Liver (tissue), 9 donors: ENCODE data around the gene VPS11. TPM values are rescaled to one million over a fixed set of nuclear protein-coding genes. Genes with fewer than 3 reads are reported as not detected.
A peak's percentile ranks its signal among the peaks of the same experiment; 100 is the strongest.

Experiments used
- DNase-seq: peaks from one replicate; pipeline ENCODE4 v3.0.0-alpha.2; 2017; ENCODE audit warnings: low spot score
- H3K27ac ChIP-seq, 2 donors: one replicate each; pipeline ENCODE4 v1.7.0; 2013; ENCODE audit warnings: inconsistent platforms in 2 of 2, low read length in 2 of 2, control low read depth in 1 of 2, low read depth in 1 of 2, mild to moderate bottlenecking in 1 of 2
- H3K27me3 ChIP-seq, 4 donors: one replicate each; pipeline versions ENCODE4 v1.6.1 to v1.7.0; 2013; ENCODE audit warnings: low read length in 3 of 4, inconsistent platforms in 1 of 4, mild to moderate bottlenecking in 1 of 4, moderate library complexity in 1 of 4; ENCODE audit not compliant: control insufficient read depth in 4 of 4, insufficient read depth in 4 of 4
- H3K36me3 ChIP-seq, 4 donors: one replicate each; pipeline versions ENCODE4 v1.6.1 to v1.7.0; 2013; ENCODE audit warnings: low read length in 3 of 4, mild to moderate bottlenecking in 3 of 4, low read depth in 1 of 4, moderate library complexity in 1 of 4; ENCODE audit not compliant: control insufficient read depth in 4 of 4, insufficient read depth in 3 of 4
- H3K4me1 ChIP-seq, 4 donors: one replicate each; pipeline versions ENCODE4 v1.6.1 to v1.7.0; 2013; ENCODE audit warnings: low read length in 3 of 4, mild to moderate bottlenecking in 3 of 4, moderate library complexity in 1 of 4; ENCODE audit not compliant: control insufficient read depth in 4 of 4, insufficient read depth in 4 of 4
- H3K4me3 ChIP-seq, 3 donors: one replicate each; pipeline versions ENCODE4 v1.6.1 to v1.7.0; 2013; ENCODE audit warnings: low read length in 3 of 3, control low read depth in 1 of 3, low read depth in 1 of 3, mild to moderate bottlenecking in 1 of 3
- H3K9ac ChIP-seq, 2 donors: one replicate each; pipeline ENCODE4 v1.7.0; 2013; ENCODE audit warnings: low read length in 2 of 2, mild to moderate bottlenecking in 2 of 2, moderate library complexity in 2 of 2, control low read depth in 1 of 2, low read depth in 1 of 2
- H3K9me3 ChIP-seq, 4 donors: one replicate each; pipeline versions ENCODE4 v1.6.1 to v1.7.0; 2013; ENCODE audit warnings: low read length in 3 of 4; ENCODE audit not compliant: control insufficient read depth in 4 of 4
- FOXA1 ChIP-seq: IDR thresholded peaks from 2 replicates; pipeline ENCODE4 v1.6.1; 2016; ENCODE audit warnings: antibody characterized with exemption
- FOXA2 ChIP-seq: IDR thresholded peaks from 2 replicates; pipeline ENCODE4 v1.6.1; 2016; ENCODE audit warnings: antibody characterized with exemption
- GABPA ChIP-seq, 2 donors: IDR thresholded peaks in 1 of 2; conservative IDR thresholded peaks in 1 of 2; 2 replicates each; pipeline ENCODE4 v1.6.1; 2016; ENCODE audit warnings: antibody characterized with exemption in 2 of 2, mild to moderate bottlenecking in 1 of 2, moderate library complexity in 1 of 2
- HNF4G ChIP-seq: IDR thresholded peaks from 2 replicates; pipeline ENCODE4 v1.6.1; 2016; ENCODE audit warnings: antibody characterized with exemption
- JUND ChIP-seq, 2 donors: IDR thresholded peaks; 2 replicates each; pipeline ENCODE4 v1.6.1; 2016; ENCODE audit warnings: antibody characterized with exemption in 2 of 2
- NR2F2 ChIP-seq: IDR thresholded peaks from 2 replicates; pipeline ENCODE4 v1.6.1; 2016; ENCODE audit warnings: antibody characterized with exemption
- RAD21 ChIP-seq, 2 donors: IDR thresholded peaks; 2 replicates each; pipeline ENCODE4 v1.6.1; 2016; ENCODE audit warnings: antibody characterized with exemption in 2 of 2, mild to moderate bottlenecking in 2 of 2
- RXRA ChIP-seq, 2 donors: IDR thresholded peaks; 2 replicates each; pipeline ENCODE4 v1.6.1; 2017 to 2018; ENCODE audit warnings: antibody characterized with exemption in 2 of 2, mild to moderate bottlenecking in 1 of 2
- YY1 ChIP-seq: IDR thresholded peaks from 2 replicates; pipeline ENCODE4 v1.6.1; 2016; ENCODE audit warnings: antibody characterized with exemption, mild to moderate bottlenecking
- WGBS: extraction: QIAGEN DNeasy Blood & Tissue Kit; methylation state at CpG from one replicate; pipeline ENCODE4 v1.1.7; 2013; 5-methylcytosine and 5-hydroxymethylcytosine counted together
- polyA plus RNA-seq, 2 donors: library from polyadenylated mRNA; stranded (reverse) in 1 of 2; unstranded in 1 of 2; fragments of 200-250 nt in 1 of 2; fragments of >200 nt in 1 of 2; fragmentation: Nextera tagmentation in 1 of 2; extraction: Ambion mirVana in 1 of 2; gene quantifications; one replicate each; pipeline versions ENCODE4 v1.2.1 to v1.2.3, GENCODE V29; 2013 to 2015
- total RNA-seq, 2 donors: library from RNA; depleted of rRNA; stranded (reverse); fragments of >200 nt; gene quantifications; one replicate each; pipeline ENCODE4 v1.2.3, GENCODE V29; 2014
- TF ChIP-seq, protein P1 (sequence below): IDR thresholded peaks from 2 replicates; pipeline ENCODE4 v1.6.1; 2016; ENCODE audit warnings: antibody characterized with exemption, mild to moderate bottlenecking
- TF ChIP-seq, protein P2 (sequence below): IDR thresholded peaks from 2 replicates; pipeline ENCODE4 v1.6.1; 2016; ENCODE audit warnings: antibody characterized with exemption
- TF ChIP-seq, protein P3 (sequence below): IDR thresholded peaks from 2 replicates; pipeline ENCODE4 v1.6.1; 2016; ENCODE audit warnings: antibody characterized with exemption
- TF ChIP-seq, protein P4 (sequence below): IDR thresholded peaks from 2 replicates; pipeline ENCODE4 v1.6.1; 2016; ENCODE audit warnings: antibody characterized with exemption
- donor health status: healthy.
- donor health status: healthy.
- donor health status: healthy.
- donor health status: healthy.
- donor health status: healthy.

Gene VPS11
- total and polyA plus RNA-seq, 4 donors, result 7.2 to 17.4 (median 12.2) TPM

DNA sequence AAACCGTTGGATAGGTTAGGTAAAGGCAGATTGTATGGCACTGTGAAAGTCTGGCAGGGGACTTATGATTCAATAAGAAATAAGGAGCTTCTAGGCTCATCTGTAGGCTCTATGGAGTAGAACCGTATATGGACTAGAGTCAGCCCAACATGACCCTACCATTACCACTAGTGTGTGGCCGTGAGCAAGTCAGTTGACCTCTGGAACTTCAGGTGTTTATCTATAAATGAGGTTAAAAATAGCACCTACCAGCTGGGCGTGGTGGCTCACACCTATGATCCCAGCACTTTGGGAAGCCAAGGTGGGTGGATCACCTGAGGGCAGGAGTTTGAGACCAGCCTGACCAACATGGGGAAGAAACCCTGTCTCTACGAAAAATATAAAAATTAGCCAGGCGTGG is 58.2 kb downstream of the VPS11 start:
- H3K4me3 ChIP-seq, result no peak overlapping the region
- WGBS, result 73% methylated on average over 6 of the region's 6 CpGs
- DNase-seq, result no peak
- TF ChIP-seq JUND (IDR thresholded peaks at IDR 0.05) (no peak), HNF4G (no peak)
- TF ChIP-seq, protein P1, sequence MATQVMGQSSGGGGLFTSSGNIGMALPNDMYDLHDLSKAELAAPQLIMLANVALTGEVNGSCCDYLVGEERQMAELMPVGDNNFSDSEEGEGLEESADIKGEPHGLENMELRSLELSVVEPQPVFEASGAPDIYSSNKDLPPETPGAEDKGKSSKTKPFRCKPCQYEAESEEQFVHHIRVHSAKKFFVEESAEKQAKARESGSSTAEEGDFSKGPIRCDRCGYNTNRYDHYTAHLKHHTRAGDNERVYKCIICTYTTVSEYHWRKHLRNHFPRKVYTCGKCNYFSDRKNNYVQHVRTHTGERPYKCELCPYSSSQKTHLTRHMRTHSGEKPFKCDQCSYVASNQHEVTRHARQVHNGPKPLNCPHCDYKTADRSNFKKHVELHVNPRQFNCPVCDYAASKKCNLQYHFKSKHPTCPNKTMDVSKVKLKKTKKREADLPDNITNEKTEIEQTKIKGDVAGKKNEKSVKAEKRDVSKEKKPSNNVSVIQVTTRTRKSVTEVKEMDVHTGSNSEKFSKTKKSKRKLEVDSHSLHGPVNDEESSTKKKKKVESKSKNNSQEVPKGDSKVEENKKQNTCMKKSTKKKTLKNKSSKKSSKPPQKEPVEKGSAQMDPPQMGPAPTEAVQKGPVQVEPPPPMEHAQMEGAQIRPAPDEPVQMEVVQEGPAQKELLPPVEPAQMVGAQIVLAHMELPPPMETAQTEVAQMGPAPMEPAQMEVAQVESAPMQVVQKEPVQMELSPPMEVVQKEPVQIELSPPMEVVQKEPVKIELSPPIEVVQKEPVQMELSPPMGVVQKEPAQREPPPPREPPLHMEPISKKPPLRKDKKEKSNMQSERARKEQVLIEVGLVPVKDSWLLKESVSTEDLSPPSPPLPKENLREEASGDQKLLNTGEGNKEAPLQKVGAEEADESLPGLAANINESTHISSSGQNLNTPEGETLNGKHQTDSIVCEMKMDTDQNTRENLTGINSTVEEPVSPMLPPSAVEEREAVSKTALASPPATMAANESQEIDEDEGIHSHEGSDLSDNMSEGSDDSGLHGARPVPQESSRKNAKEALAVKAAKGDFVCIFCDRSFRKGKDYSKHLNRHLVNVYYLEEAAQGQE, result no peak
- H3K27me3 ChIP-seq, result no peaks in the 10 kb centered on the region
- H3K9me3 ChIP-seq, result no peaks in the 10 kb centered on the region
- H3K9ac ChIP-seq, result no peak overlapping the region
- peaks cover 6 to 14% (median 12%) of the 10 kb centered on the region in 4 donors for H3K36me3 ChIP-seq
- no peak overlapping the region for H3K27ac ChIP-seq
- peaks cover 6 to 20% (median 14%) of the 10 kb centered on the region in 4 donors for H3K4me1 ChIP-seq

DNA sequence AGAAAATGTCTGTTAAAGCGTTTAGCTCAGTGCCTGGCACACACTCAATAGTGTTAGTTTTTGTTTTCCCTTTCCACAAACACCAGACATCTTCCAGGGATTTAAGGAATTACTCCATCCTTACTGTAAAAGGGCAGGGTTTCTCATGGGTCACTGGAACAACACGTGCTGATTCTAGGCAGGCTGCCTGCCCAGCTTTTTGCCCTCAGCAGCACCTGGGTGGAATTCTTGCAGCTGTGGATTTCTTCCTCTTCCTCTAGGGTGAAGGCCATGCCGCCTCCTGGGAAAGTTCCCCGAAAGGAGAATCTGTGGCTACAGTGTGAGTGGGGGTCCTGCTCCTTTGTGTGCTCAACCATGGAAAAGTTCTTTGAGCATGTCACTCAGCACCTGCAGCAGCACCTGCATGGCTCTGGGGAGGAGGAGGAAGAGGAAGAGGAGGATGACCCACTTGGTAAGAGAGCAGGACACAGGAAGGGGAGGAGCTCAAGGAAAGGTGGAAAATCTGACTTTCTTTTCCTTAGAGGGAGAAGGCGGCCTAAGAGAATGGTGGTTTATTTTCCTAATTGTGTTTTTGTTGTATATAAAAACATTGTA is 59.2 kb downstream of the VPS11 start:
- no peak for DNase-seq
- TF ChIP-seq, protein P2, sequence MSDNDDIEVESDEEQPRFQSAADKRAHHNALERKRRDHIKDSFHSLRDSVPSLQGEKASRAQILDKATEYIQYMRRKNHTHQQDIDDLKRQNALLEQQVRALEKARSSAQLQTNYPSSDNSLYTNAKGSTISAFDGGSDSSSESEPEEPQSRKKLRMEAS, result no peak
- TF ChIP-seq YY1 (no peak), HNF4G (no peak), FOXA2 (no peak), FOXA1 (no peak), NR2F2 (no peak), RXRA (IDR thresholded peaks at IDR 0.05) (no peak), GABPA (IDR thresholded peaks at IDR 0.05 in 1 of 2, conservative IDR thresholded peaks at IDR 0.05 in 1 of 2) (no peak), RAD21 (IDR thresholded peaks at IDR 0.05) (no peak), JUND (IDR thresholded peaks at IDR 0.05) (no peak)
- TF ChIP-seq, protein P3, sequence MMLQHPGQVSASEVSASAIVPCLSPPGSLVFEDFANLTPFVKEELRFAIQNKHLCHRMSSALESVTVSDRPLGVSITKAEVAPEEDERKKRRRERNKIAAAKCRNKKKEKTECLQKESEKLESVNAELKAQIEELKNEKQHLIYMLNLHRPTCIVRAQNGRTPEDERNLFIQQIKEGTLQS, result no peak
- TF ChIP-seq, protein P4, sequence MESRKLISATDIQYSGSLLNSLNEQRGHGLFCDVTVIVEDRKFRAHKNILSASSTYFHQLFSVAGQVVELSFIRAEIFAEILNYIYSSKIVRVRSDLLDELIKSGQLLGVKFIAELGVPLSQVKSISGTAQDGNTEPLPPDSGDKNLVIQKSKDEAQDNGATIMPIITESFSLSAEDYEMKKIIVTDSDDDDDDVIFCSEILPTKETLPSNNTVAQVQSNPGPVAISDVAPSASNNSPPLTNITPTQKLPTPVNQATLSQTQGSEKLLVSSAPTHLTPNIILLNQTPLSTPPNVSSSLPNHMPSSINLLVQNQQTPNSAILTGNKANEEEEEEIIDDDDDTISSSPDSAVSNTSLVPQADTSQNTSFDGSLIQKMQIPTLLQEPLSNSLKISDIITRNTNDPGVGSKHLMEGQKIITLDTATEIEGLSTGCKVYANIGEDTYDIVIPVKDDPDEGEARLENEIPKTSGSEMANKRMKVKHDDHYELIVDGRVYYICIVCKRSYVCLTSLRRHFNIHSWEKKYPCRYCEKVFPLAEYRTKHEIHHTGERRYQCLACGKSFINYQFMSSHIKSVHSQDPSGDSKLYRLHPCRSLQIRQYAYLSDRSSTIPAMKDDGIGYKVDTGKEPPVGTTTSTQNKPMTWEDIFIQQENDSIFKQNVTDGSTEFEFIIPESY, result no peak
- peaks cover 8 to 20% (median 16%) of the 10 kb centered on the region in 4 donors for H3K36me3 ChIP-seq
- H3K9ac ChIP-seq, result peak overlapping the region in 1 of 2 donors; percentile 7
- no peak overlapping the region for H3K27ac ChIP-seq
- H3K4me1 ChIP-seq, result peaks cover 6 to 17% (median 12%) of the 10 kb centered on the region in 4 donors
- H3K4me3 ChIP-seq, result no peak overlapping the region
- WGBS, result 72% methylated on average over 5 of the region's 5 CpGs
- H3K9me3 ChIP-seq, result no peaks in the 10 kb centered on the region
- no peaks in the 10 kb centered on the region for H3K27me3 ChIP-seq
